ENCODE results near the gene ZNF488. TPM values are rescaled to one million over a fixed set of nuclear protein-coding genes. Genes with fewer than 3 reads are reported as not detected.

The ZNF488 gene
- total RNA-seq, 1 experiment from 2014 or later = 0.12 TPM

GRCh38 chr10:47349941-47350371 lies 34.1 kb downstream of the ZNF488 start:
- no peak for DNase-seq (ENCODE audit: low read depth)

- no peak for DNase-seq (ENCODE audit: low read depth)
Observed at GRCh38 chr10:47349516-47349915, 34.6 kb downstream of the ZNF488 start.

- DNase-seq (ENCODE audit: low read depth) = no peak
Observed at GRCh38 chr10:47348661-47349470, 35.2 kb downstream of the ZNF488 start.

GRCh38 chr10:47348138-47348651 lies 35.9 kb downstream of the ZNF488 start, which contains the start of gene RBP3:
TSS of gene RBP3 (plus strand) at chr10:47348363. CDS start at chr10:47348485, 122 bp downstream.
- DNase-seq (ENCODE audit: low read depth) = no peak

DNA sequence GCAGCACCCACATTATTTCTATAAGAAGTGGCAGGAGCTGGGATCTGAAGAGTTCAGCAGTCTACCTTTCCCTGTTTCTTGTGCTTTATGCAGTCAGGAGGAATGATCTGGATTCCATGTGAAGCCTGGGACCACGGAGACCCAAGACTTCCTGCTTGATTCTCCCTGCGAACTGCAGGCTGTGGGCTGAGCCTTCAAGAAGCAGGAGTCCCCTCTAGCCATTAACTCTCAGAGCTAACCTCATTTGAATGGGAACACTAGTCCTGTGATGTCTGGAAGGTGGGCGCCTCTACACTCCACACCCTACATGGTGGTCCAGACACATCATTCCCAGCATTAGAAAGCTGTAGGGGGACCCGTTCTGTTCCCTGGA lies 36.8 kb downstream of the ZNF488 start:
- DNase-seq (ENCODE audit: low read depth) = no peak

DNA sequence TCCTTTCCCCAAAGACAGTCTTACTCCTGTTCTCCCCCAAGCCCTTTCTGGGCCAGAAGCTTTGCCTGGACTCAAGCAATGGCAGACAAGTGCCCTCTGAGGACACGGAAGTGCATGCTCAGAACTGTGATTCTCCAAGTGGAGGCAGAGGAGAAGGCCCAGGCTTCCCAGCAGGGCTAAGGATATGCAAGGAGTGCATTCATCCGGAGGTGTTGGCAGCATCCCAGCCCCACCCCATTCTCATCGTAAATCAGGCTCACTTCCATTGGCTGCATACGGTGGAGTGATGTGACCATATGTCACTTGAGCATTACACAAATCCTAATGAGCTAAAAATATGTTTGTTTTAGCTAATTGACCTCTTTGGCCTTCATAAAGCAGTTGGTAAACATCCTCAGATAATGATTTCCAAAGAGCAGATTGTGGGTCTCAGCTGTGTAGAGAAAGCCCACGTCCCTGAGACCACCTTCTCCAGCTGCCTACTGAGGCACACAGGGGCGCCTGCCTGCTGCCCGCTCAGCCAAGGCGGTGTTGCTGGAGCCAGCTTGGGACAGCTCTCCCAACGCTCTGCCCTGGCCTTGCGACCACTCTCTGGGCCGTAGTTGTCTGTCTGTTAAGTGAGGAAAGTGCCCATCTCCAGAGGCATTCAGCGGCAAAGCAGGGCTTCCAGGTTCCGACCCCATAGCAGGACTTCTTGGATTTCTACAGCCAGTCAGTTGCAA lies 37.4 kb downstream of the ZNF488 start:
- no peak for DNase-seq (ENCODE audit: low read depth)

GRCh38 chr10:47344996-47345870 lies 38.9 kb downstream of the ZNF488 start:
- DNase-seq (ENCODE audit: low read depth) = no peak

DNA sequence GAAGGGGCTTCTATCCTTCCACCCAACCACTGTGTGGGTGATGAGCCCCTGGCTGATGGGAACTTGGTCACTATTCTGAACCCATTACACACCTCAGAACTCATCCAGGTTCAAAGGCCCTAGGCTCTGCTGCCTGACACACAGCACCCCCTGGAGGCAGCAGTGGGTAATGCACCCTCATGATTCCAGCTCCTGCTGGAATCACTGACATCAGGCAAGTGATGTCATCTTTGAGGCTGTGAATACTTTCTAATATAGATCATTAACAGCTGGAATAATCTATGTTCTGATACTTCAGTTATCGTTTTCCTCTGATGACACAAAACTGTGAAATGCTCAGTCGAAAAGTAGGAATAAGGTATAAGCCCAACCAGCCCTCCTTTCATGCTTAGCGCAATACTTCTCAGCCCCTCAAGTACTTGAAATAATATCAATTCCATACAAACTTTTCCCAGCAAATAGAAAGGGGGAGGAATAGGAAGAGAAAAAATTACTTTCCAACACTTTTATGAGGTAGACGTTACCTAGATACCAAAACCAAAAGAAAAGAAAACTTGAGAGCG lies 43.4 kb downstream of the ZNF488 start:
- peak; percentile 24 for DNase-seq (ENCODE audit: low read depth)

DNA sequence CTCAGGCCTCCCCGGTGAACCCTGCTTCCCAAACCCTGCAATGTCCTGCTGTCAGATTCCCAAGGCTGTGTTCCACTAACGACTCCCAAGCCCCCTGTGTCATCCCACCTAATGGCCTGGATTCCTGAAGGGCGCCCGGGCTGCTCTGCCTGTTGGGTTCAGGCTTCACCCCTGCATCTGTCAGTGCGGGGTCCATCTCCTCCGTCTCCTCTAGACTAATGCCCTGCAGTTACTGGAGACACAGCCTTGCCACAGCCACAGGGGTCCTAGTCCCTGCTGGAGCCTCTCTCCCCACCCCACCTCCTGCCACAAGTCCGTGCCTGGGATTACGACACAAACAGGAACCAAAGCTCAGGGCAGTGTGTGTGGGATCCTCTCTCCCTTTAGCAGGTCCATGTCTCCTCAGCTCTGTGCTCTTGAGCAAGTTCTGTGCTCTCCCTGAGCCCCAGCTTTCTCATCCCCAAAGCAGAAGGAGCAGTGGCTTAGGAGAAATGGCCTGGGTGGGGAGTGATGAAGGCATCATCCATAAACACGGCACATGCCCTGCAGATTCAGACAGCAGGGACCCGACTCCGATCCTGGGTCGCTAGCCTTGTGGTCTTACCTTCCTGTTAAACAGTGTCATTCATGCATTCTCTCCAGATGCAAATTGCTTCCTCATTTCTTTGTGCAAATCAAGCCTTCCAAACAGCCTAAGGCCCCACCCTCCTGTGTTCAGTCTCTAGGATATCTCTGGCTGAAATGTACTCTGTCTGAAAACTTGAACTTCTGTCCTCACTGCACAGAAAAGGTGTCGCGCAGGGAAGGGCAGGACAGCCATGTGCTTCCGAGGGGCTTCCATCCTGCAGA lies 44.1 kb downstream of the ZNF488 start:
- DNase-seq (ENCODE audit: low read depth) = no peak

- DNase-seq (ENCODE audit: low read depth) = no peak
Observed at GRCh38 chr10:47339186-47339735, 44.8 kb downstream of the ZNF488 start.

DNA sequence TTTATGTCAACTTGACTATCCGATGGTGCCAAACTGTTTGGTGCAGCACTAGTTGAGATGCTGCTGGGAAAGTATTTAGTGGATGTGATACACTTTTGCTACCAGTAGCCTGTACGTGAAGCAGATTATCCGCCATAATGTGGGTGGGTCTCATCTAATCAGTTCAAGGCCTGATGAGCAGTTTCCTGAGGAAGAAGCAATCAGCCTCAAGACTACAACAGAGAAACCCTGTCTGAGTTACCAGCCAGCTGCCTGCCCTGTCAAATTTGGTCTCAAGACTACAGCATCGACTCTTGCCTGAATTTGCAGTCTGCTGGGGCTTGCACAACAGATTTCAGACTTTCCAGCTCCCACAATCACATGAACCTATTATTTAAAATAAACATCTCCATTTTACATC lies 46.8 kb downstream of the ZNF488 start:
- no peak for DNase-seq (ENCODE audit: low read depth)

DNA sequence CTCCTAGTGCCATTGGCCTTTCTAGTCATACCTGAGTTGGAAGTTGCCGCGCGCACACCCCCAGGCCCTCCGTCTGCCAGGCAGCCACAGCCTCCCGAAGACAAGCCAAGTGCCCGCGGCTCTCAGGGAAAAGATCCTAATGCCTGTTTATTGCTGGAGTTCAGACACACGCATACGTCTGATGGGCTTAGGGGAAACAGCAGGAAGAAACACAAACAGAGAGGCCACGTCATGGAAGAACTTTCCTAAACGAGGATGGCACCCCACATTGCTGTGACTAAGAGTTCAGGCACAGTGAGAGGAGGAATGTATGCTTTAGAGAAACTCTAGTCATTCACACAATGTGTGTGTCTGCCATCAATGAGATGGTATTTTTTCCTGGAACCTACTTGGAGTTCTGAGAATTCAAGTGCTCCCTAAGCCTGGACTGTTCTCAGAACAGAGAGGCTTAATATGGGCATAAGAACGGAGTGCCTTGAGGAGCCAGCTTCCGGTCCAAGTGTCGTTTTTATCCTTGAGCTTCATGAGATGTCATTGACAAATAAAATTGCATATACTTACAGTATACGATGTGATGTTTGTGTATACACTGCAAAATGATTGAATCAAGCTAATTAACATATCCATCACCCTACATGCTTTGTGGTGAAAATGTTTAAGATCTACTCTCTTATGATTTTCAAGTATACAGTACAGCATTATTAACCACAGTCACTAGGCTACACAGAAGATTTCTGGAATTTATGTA lies 47.5 kb downstream of the ZNF488 start:
- DNase-seq (ENCODE audit: low read depth) = no peak

- DNase-seq (ENCODE audit: low read depth) = no peak
Observed at GRCh38 chr10:47335906-47336305, 48.2 kb downstream of the ZNF488 start.

DNA sequence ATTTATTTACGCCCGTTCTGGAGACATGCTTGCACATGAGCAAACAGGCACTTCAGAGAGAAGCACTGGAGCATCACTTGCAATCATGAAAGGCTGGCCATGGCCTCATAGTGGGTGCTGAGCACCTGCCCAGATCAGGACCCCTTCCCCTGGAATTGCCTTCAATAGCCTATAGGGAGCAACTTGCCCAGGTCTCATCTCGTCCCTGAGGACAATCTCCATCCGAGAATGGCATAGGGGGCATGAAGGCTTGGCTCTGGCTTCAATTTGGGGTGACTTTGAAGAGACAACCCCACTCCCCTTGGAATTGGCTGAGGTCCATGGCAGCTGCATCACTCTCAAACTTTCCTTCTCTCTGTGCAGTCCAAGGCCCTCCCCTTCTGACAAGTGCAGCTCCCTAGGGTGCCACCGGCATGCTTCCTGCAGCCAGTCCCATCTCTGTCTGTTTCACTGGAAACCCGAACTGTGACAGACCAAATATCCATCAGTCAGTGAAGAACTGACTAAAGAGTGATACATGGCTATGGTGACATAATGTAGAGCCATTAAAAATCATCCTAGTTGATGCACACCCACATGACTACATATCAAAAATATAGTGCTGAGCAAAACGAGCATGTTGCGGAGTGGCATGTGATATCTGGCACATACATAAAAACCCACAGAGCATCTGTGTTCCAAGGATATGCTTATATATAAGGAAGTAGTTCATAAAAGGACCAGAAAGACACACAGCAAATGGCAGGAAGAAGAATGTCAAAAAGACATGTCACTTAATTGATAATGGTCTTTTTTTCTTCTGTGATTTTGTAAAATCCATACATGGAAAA lies 49.4 kb downstream of the ZNF488 start:
- DNase-seq (ENCODE audit: low read depth) = no peak

DNA sequence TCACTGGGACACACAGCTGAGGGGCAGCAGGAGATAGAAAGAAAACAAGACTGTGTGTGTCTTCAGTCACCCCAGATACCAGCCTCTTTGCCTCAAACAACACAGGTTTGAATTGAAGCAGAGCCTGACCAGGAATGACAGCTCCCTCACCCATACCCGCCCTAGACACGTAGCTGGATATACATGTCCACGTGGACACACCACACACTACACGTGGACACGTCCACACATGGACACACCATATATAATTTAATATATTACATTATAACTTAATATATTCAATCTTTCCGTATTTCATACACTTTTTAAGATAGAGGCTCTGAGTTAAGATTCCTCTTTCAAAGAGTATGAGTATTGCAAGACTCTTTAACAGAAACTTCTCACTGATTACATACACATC lies 50.6 kb downstream of the ZNF488 start:
- no peak for DNase-seq (ENCODE audit: low read depth)

- no peak for DNase-seq (ENCODE audit: low read depth)
Observed at GRCh38 chr10:47332946-47333345, 51.1 kb downstream of the ZNF488 start.

GRCh38 chr10:47332371-47332770 lies 51.7 kb downstream of the ZNF488 start:
- no peak for DNase-seq (ENCODE audit: low read depth)

GRCh38 chr10:47331954-47332353 lies 52.1 kb downstream of the ZNF488 start:
- no peak for DNase-seq (ENCODE audit: low read depth)

- no peak for DNase-seq (ENCODE audit: low read depth)
Observed at GRCh38 chr10:47331491-47331890, 52.6 kb downstream of the ZNF488 start.
